Transverse colon (tissue), 4 donors: ENCODE data around the gene SKIL. TPM values are rescaled to one million over a fixed set of nuclear protein-coding genes. Genes with fewer than 3 reads are reported as not detected.

Source experiments
- DNase-seq: peaks from one replicate; pipeline ENCODE4 v3.0.0-alpha.2; 2019
- H3K27ac ChIP-seq, 4 donors: fragments of 200-600 bp; sonication (generic); 2 replicates each; pipeline ENCODE4 v1.5.1; 2016 to 2018; ENCODE audit warnings: inconsistent platforms in 4 of 4
- H3K27me3 ChIP-seq: fragments of 200-600 bp; sonication (generic); 2 replicates; pipeline ENCODE4 v1.5.1; 2017; ENCODE audit warnings: inconsistent platforms
- H3K36me3 ChIP-seq, 4 donors: fragments of 200-600 bp; sonication (generic); 2 replicates each; pipeline ENCODE4 v1.5.1; 2017 to 2019; ENCODE audit warnings: inconsistent platforms in 4 of 4
- H3K4me1 ChIP-seq, 4 donors: fragments of 200-600 bp; sonication (generic); 2 replicates each; pipeline ENCODE4 v1.5.1; 2017 to 2020; ENCODE audit warnings: inconsistent platforms in 4 of 4
- H3K4me3 ChIP-seq, 4 donors: fragments of 200-600 bp; sonication (generic); 1 replicate in 1 of 4; 2 replicates in 3 of 4; pipeline versions ENCODE4 v1.5.1 to v1.6.1; 2017 to 2019; ENCODE audit warnings: inconsistent platforms in 4 of 4
- H3K9me3 ChIP-seq, 2 donors: fragments of 200-600 bp; sonication (generic); 2 replicates each; pipeline ENCODE4 v1.5.1; 2017 to 2019; ENCODE audit warnings: inconsistent platforms in 2 of 2
- CTCF ChIP-seq, 5 experiments: fragments of 200-600 bp in 3 of 5; fragments of 450-650 bp in 2 of 5; sonication (generic) in 3 of 5; IDR thresholded peaks; 1 replicate in 2 of 5; 2 replicates in 3 of 5; pipeline ENCODE4 v1.5.1; 2016 to 2017; ENCODE audit warnings: antibody characterized with exemption in 5 of 5, inconsistent platforms in 3 of 5, mild to moderate bottlenecking in 2 of 5, moderate library complexity in 1 of 5
- EP300 ChIP-seq: sonication (generic); formaldehyde crosslinking; IDR thresholded peaks from one replicate; pipeline ENCODE4 v1.6.1; 2017; ENCODE audit warnings: antibody characterized with exemption, low read depth
- POLR2A ChIP-seq: fragments of 450-650 bp; IDR thresholded peaks from one replicate; pipeline ENCODE4 v1.6.1; 2016; ENCODE audit warnings: antibody characterized with exemption, mild to moderate bottlenecking, moderate library complexity
- POLR2AphosphoS5 ChIP-seq, 3 donors: sonication (generic); formaldehyde crosslinking; IDR thresholded peaks; one replicate each; pipeline ENCODE4 v1.6.1; 2016; ENCODE audit warnings: antibody characterized with exemption in 3 of 3
- in situ Hi-C, 4 donors: fragments of 200-750 bp; cut with MboI; loops; one replicate each; pipeline versions ENCODE4 v1.15.0 to v1.15.1; 2017; ENCODE audit warnings: low sequenced_read_pairs in 3 of 4, low pct_ligation_motif_present in 1 of 4, low pct_unique_long_range_greater_than_20kb in 1 of 4
- intact Hi-C: fragments of 100-400 bp; cut with DNase I; formaldehyde crosslinking; loops from one replicate; pipeline ENCODE4 v1.15.1; 2023; ENCODE audit warnings: low total_unique reads
- total RNA-seq, 4 donors: library from RNA; depleted of rRNA; stranded (reverse); fragments of >200 nt; gene quantifications; one replicate each; pipeline ENCODE4 v1.1.0, GENCODE V29; 2016

SKIL gene
- total RNA-seq, 4 donors from 2014 or later = 27.0 to 78.4 (median 43.1) TPM

GRCh38 chr3:170442947-170443346, 85.4 kb downstream of the SKIL start:
- no peak for TF ChIP-seq EP300
- Histone ChIP-seq H3K9me3 (no peaks in the 10 kb centered on the region), H3K4me3 (no peak overlapping the region), H3K4me1 (no peaks in the 10 kb centered on the region), H3K36me3 (no peaks in the 10 kb centered on the region), H3K27ac (no peak overlapping the region), H3K27me3 (no peaks in the 10 kb centered on the region)
- intact Hi-C loops = no loop called here
- DNase-seq = no peak
- in situ Hi-C loops = loop anchor here in 1 of 4 donors (25.0 kb wide), 1 partner anchor 369 kb away; no protein-coding TSS in a partner anchor

DNA sequence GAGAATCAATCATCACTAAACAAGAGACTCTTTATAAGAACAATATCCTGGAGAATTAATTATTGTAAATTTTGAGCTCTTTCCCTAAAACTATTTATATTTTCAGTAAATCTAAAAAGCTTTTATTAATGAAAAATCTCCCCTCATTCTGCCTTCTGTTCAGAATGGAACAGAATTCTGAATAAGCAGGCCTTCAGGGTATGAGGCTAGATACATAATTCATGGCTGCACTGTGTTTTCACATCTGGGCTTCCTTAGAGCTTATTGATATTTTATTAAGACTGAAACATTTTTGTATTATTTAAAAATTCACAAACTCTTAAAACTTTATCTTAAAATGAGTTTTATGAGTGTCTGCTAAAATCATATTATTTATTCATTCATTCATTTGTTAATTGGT, 85.9 kb downstream of the SKIL start:
- Histone ChIP-seq H3K27me3 (no peaks in the 10 kb centered on the region), H3K4me3 (no peak overlapping the region), H3K27ac (no peak overlapping the region), H3K4me1 (no peaks in the 10 kb centered on the region), H3K9me3 (no peaks in the 10 kb centered on the region), H3K36me3 (no peaks in the 10 kb centered on the region)
- intact Hi-C loops = no loop called here
- TF ChIP-seq EP300 (no peak), POLR2AphosphoS5 (IDR thresholded peaks at IDR 0.05) (no peak), CTCF (IDR thresholded peaks at IDR 0.05) (no peak), POLR2A (no peak)
- DNase-seq = no peak
- in situ Hi-C loops = loop anchor here in 1 of 4 donors (25.0 kb wide), 1 partner anchor 369 kb away; no protein-coding TSS in a partner anchor

Other genes with a start within 250 kb of the SKIL start
- 10 to 100 TPM; 44.9 to 87.0 (median 69.7) TPM for gene PHC3, start 176.0 kb upstream of the SKIL start, total RNA-seq
- gene PRKCI, start 135.3 kb upstream of the SKIL start, total RNA-seq = 10 to 100 TPM; 21.1 to 52.1 (median 36.0) TPM
- gene CLDN11, start 61.2 kb downstream of the SKIL start, total RNA-seq = 10 to 100 TPM in 1 of 4 donors, 1 to 10 TPM in 3; 4.6 to 13.5 (median 7.2) TPM
- gene SLC7A14, start 228.4 kb downstream of the SKIL start, total RNA-seq = under 1 TPM; 0.48 to 0.80 (median 0.72) TPM